22Rv1 (cell line): Measurements from ENCODE around the gene DCC.

Source experiments
- CTCF ChIP-seq: fragments of 450-650 bp; IDR thresholded peaks from 2 replicates; pipeline ENCODE4 v1.5.1; 2017; ENCODE audit warnings: mild to moderate bottlenecking
- ZFX ChIP-seq: fragments of 450-650 bp; IDR thresholded peaks from 2 replicates; pipeline ENCODE4 v1.6.1; 2017; ENCODE audit warnings: antibody characterized with exemption, borderline replicate concordance

- TF ChIP-seq CTCF (peak; percentile 42), ZFX (no peak)
These were observed 145.0 kb downstream of the DCC start for GRCh38 chr18:52484977-52485376.
